Subcutaneous adipose tissue (tissue), 4 donors: Measurements from ENCODE around the gene AEBP1. TPM values are rescaled to one million over a fixed set of nuclear protein-coding genes. Genes with fewer than 3 reads are reported as not detected.

ENCODE experiments used
- total RNA-seq, 4 donors: library from RNA; depleted of rRNA; stranded (reverse); fragments of >200 nt; gene quantifications; one replicate each; pipeline ENCODE4 v1.1.0, GENCODE V29; 2016
- TF ChIP-seq, protein P1 (sequence below): fragments of 450-650 bp; IDR thresholded peaks from one replicate; pipeline ENCODE4 v1.5.1; 2016; ENCODE audit warnings: low read depth, mild to moderate bottlenecking, control low read depth, antibody characterized with exemption, moderate library complexity

AEBP1 gene
- total RNA-seq, 4 donors from 2014 or later: 90.2 to 183 (median 162) TPM

DNA sequence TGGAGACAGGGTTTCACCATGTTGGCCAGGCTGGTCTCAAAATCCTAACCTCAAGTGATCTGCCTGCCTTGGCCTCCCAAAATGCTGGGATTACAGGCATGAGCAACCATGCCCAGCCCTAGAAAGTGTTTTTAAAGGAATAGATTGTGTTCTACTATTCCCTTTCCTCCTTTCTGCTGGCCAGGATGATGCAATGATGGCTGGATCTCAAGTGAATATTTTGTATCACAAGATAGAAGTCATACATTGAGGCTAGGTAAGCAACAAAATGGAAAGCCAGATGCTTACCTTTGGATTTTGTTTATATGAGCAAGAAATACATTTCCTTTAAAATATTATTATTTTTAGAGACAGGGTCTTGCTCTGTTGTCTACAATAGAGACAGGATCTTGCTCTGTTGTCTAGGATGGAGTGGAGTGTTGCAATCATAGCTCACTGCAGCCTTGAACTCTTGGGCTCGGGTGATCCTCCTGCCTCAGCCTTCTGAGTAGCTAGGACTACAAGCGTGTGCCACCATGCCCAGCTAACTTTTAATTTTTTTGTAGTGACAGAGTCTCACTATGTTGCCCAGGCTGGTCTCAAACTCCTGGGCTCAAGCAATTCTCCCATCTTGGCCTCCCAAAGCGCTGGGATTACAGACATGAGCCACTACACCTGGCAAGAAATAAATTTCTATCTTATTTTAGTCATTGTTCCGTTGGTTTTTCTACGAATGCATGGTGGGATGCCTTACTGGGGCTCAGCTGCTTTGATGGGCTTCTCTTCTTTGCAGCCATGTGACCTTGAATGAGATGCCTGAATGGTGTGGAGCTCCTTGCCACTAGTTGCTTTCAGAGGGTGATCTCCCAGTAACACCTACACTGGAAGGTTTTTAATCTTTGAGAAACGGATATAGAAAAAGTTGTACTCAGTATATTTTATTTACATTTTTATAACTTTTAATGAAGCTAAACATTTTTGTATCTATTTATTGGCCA, 5.8 kb upstream of the AEBP1 start:
- TF ChIP-seq, protein P1, sequence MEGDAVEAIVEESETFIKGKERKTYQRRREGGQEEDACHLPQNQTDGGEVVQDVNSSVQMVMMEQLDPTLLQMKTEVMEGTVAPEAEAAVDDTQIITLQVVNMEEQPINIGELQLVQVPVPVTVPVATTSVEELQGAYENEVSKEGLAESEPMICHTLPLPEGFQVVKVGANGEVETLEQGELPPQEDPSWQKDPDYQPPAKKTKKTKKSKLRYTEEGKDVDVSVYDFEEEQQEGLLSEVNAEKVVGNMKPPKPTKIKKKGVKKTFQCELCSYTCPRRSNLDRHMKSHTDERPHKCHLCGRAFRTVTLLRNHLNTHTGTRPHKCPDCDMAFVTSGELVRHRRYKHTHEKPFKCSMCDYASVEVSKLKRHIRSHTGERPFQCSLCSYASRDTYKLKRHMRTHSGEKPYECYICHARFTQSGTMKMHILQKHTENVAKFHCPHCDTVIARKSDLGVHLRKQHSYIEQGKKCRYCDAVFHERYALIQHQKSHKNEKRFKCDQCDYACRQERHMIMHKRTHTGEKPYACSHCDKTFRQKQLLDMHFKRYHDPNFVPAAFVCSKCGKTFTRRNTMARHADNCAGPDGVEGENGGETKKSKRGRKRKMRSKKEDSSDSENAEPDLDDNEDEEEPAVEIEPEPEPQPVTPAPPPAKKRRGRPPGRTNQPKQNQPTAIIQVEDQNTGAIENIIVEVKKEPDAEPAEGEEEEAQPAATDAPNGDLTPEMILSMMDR: no peak

DNA sequence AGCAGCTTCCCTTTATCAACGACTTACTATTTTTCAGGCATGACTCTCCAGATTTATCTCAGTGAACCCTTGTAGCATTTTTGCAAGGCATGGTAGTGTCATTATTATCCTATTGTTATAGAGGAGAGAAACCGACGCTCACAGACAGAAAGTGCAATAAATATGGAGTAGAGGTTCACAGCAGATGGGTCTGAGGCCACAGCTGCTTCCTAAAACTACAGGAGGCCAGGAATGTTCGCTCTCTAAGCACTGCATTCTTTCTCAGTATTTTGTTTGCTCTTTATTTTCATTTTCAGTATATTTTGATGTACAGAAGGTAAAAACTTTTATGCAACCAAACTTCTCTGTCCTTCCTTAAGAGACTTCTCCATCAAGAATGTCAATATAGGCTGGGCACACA, 4.5 kb upstream of the AEBP1 start:
- TF ChIP-seq, protein P1: no peak

DNA sequence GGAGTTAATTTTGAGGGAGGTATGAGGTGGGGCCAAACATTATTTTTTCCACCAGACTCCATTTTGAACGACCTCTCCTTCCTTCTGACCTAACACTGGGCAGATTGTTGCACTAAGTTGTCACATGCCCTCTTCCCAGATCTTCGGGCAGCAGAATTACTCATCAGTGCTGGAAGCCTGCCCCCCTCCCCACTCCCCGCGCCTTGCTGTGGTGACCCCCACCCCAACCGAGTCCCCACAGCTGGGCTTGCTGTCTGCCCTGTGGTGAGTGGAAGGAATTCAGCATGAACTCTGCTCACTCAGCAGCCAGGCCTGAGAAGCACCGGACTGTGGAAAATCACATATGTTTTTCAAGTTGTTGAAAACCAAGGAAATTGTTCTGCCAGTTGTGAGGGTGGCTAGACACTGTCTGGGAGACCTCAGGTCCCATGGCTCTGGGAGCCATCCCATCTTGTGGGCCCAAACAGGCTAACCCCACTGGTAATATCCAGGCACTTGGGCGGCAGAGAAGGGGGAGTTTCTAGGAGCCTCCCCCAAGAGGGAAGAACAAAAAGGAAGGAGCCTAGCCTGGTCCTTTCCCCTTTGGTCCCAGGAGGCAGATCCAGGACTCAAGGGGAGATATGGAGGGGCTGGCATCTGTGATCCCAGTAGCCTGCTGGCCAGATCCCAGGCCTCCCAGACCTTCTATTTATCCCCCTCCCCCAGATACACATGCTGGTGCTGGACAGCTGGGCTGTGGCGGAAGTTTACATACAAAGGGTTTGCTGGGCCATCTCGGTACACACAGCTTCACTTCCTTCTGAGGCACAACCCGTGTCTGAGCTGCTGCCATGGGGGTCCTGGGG, 3.5 kb upstream of the AEBP1 start:
- TF ChIP-seq, protein P1: no peak

DNA sequence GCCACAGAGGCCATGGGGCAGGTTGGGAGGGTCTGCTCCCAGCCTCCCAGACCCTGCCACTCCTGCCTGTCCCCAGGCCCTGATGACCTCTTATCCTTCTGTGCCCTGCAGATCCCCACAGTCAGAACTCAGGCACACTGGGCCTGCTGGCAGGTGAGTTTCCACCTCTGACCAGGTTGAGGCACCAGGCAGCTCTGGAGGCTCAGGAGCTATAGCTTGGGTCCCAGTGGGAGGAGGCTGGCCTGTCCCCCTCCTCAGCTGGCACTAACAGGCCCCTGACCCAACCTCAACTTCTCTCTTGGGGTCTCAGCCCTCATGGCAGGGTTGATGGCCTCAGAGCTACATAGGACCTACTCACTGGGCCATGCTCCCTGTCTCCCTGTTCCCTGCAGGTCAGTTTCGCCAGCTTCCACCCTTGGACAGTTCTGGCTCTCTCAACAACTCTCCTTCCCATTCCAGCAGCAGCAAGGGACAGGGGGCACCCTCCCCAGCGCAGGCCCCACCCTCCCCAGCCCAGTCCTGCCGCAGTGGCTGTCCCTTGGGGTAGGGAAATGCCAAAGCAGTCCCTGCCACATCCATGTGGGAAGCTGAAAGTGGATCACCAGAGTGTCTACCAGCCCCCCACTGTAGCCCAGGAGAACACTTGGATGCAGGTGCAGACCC, 2.7 kb upstream of the AEBP1 start:
- TF ChIP-seq, protein P1: no peak

DNA sequence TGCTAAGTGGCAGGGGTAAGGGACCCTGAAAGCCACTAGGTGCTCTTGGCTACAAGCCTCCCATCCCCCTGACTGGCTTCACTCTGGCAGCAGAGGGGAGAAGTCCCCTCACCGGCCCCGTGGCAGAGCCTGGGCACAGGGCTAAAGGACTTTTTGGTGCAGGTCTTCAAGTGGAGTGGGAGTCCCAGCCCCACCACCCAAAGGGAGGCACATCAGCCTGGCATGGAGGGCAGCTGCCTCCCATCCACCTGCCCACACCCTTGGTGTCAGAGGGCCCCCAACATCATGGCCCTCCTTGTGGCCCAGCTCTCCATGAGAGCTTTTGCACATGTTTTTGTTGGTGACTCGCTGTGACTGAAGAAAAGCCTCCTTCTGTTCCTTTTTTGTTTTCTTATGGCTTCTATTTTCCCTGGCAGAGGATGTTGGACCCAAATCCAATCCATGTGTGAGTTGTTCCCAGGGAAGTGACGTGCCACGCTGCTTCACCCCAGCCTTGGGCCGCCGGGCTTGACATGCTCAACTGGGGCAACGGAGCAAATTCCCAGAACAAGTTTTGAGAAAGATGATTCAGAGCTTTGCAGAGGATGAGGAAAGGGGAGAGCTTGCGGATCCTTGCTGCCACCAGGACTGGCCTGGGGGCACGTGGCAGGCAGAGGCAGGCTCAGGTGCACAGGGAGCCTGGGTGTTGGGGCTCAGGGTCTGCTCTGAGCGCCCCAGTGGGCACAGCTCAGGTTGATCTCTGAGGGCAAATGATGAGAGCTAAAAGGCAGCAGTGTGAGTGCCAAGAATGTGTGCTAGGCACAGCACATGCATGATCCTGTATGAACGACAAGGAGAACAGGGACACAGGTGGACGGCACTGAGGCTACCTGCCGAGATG, 1.9 kb upstream of the AEBP1 start:
- TF ChIP-seq, protein P1: no peak

DNA sequence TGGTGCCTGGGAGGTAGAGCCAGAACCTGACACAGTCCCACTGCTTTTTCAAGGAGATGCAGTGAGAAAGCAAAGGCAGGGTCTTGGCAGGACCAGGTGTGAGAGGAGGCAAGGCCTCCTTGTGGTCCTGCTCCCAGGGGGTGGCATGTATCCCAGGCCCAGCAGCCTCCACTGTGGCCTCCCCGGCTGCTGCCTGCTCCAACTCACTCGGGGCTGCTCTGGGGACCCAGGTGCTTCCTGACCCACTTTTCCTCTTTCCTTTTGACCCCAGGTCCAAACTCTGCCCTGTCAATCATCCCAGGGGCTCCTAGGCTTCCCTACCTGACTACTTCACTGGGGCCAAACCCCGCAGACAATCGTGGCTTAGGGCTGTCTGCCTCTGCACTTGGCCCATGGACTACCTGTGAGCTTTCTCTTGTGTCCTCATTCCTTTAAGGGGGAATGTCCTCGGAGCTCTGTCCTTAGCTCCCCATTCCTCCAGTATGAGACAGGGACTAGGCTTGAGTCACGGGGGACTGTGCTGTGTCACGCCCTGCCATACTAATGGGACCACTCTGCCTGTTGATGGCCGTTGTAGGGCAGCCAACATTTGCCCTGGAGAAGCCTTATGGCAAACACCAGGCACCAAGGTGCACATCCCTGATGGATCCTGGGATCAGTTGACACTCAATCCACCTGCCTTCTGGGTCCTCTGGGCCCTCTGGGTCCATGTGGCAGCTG, 1.1 kb upstream of the AEBP1 start:
- TF ChIP-seq, protein P1: no peak
